Liver (tissue), 3 donors: ENCODE data around the gene LASP1.

Source experiments
- FOXA1 ChIP-seq: IDR thresholded peaks from 2 replicates; pipeline ENCODE4 v1.6.1; 2016; ENCODE audit warnings: antibody characterized with exemption
- RAD21 ChIP-seq, 2 donors: IDR thresholded peaks; 2 replicates each; pipeline ENCODE4 v1.6.1; 2016; ENCODE audit warnings: antibody characterized with exemption in 2 of 2, mild to moderate bottlenecking in 2 of 2
- RXRA ChIP-seq, 2 donors: IDR thresholded peaks; 2 replicates each; pipeline ENCODE4 v1.6.1; 2017 to 2018; ENCODE audit warnings: antibody characterized with exemption in 2 of 2, mild to moderate bottlenecking in 1 of 2
- SP1 ChIP-seq: IDR thresholded peaks from 2 replicates; pipeline ENCODE4 v1.6.1; 2018; ENCODE audit warnings: antibody characterized with exemption, mild to moderate bottlenecking
- TAF1 ChIP-seq: conservative IDR thresholded peaks from 2 replicates; pipeline ENCODE4 v1.6.1; 2016; ENCODE audit warnings: antibody characterized with exemption, mild to moderate bottlenecking
- TF ChIP-seq, protein P1 (sequence below): fragments of 150-350 bp; IDR thresholded peaks from 2 replicates; pipeline ENCODE4 v1.5.1; 2017; ENCODE audit warnings: improper control_type of control experiment, low read depth, low read length; ENCODE audit not compliant: missing input control
- TF ChIP-seq, protein P2 (sequence below): IDR thresholded peaks from 2 replicates; pipeline ENCODE4 v1.6.1; 2016; ENCODE audit warnings: antibody characterized with exemption
- TF ChIP-seq, protein P3 (sequence below): IDR thresholded peaks from 2 replicates; pipeline ENCODE4 v1.6.1; 2016; ENCODE audit warnings: antibody characterized with exemption, mild to moderate bottlenecking
- donor health status: healthy.
- donor health status: healthy.

DNA sequence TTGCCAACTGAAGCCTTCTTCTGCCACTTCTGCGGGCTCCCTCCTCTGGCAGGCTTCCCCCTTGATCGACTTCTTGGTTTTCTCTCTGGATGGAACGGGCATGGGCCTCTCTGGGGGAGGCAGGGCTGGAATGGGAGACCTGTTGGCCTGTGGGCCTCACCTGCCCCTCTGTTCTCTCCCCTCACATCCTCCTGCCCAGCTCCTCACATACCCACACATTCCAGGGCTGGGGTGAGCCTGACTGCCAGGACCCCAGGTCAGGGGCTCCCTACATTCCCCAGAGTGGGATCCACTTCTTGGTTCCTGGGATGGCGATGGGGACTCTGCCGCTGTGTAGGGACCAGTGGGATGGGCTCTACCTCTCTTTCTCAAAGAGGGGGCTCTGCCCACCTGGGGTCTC lies 49.1 kb downstream of the LASP1 start:
- TF ChIP-seq, protein P1, sequence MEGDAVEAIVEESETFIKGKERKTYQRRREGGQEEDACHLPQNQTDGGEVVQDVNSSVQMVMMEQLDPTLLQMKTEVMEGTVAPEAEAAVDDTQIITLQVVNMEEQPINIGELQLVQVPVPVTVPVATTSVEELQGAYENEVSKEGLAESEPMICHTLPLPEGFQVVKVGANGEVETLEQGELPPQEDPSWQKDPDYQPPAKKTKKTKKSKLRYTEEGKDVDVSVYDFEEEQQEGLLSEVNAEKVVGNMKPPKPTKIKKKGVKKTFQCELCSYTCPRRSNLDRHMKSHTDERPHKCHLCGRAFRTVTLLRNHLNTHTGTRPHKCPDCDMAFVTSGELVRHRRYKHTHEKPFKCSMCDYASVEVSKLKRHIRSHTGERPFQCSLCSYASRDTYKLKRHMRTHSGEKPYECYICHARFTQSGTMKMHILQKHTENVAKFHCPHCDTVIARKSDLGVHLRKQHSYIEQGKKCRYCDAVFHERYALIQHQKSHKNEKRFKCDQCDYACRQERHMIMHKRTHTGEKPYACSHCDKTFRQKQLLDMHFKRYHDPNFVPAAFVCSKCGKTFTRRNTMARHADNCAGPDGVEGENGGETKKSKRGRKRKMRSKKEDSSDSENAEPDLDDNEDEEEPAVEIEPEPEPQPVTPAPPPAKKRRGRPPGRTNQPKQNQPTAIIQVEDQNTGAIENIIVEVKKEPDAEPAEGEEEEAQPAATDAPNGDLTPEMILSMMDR = no peak
- TF ChIP-seq RXRA (IDR thresholded peaks at IDR 0.05) (no peak), FOXA1 (no peak), RAD21 (IDR thresholded peaks at IDR 0.05) (no peak), TAF1 (no peak), SP1 (no peak)
- TF ChIP-seq, protein P2, sequence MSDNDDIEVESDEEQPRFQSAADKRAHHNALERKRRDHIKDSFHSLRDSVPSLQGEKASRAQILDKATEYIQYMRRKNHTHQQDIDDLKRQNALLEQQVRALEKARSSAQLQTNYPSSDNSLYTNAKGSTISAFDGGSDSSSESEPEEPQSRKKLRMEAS = no peak
- TF ChIP-seq, protein P3, sequence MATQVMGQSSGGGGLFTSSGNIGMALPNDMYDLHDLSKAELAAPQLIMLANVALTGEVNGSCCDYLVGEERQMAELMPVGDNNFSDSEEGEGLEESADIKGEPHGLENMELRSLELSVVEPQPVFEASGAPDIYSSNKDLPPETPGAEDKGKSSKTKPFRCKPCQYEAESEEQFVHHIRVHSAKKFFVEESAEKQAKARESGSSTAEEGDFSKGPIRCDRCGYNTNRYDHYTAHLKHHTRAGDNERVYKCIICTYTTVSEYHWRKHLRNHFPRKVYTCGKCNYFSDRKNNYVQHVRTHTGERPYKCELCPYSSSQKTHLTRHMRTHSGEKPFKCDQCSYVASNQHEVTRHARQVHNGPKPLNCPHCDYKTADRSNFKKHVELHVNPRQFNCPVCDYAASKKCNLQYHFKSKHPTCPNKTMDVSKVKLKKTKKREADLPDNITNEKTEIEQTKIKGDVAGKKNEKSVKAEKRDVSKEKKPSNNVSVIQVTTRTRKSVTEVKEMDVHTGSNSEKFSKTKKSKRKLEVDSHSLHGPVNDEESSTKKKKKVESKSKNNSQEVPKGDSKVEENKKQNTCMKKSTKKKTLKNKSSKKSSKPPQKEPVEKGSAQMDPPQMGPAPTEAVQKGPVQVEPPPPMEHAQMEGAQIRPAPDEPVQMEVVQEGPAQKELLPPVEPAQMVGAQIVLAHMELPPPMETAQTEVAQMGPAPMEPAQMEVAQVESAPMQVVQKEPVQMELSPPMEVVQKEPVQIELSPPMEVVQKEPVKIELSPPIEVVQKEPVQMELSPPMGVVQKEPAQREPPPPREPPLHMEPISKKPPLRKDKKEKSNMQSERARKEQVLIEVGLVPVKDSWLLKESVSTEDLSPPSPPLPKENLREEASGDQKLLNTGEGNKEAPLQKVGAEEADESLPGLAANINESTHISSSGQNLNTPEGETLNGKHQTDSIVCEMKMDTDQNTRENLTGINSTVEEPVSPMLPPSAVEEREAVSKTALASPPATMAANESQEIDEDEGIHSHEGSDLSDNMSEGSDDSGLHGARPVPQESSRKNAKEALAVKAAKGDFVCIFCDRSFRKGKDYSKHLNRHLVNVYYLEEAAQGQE = no peak
